GM12878 (cell line): ENCODE results near the gene KLRF1. TPM values are rescaled to one million over a fixed set of nuclear protein-coding genes. Genes with fewer than 3 reads are reported as not detected.

ENCODE experiments used
- ASH2L ChIP-seq: fragments of 300-600, 200-600 bp; sonication (generic); IDR thresholded peaks from 2 replicates; pipeline ENCODE4 v1.6.1; 2017; ENCODE audit warnings: low read depth, mild to moderate bottlenecking, borderline replicate concordance
- BHLHE40 ChIP-seq, 2 experiments: fragments of 450-650 bp in 1 of 2; IDR thresholded peaks; 2 replicates each; pipeline ENCODE4 v1.6.1; 2011 to 2017; ENCODE audit warnings: low read depth in 2 of 2, borderline replicate concordance in 1 of 2, improper control_type of control experiment in 1 of 2, low read length in 1 of 2, mild to moderate bottlenecking in 1 of 2
- KDM1A ChIP-seq: fragments of 200-600 bp; sonication (generic); IDR thresholded peaks from 2 replicates; pipeline ENCODE4 v1.6.1; 2016; ENCODE audit warnings: borderline replicate concordance
- NBN ChIP-seq: fragments of 450-650 bp; IDR thresholded peaks from 2 replicates; pipeline ENCODE4 v1.6.1; 2016
- PAX5 ChIP-seq: IDR thresholded peaks from 2 replicates; pipeline ENCODE4 v1.6.1; 2011; ENCODE audit warnings: low read depth, low read length, borderline replicate concordance
- RB1 ChIP-seq: fragments of 450-650 bp; formaldehyde crosslinking; IDR thresholded peaks from 2 replicates; pipeline ENCODE4 v1.6.1; 2017; ENCODE audit warnings: mild to moderate bottlenecking, borderline replicate concordance
- RUNX3 ChIP-seq: IDR thresholded peaks from 2 replicates; pipeline ENCODE4 v1.6.1; 2012; ENCODE audit warnings: low read length, inconsistent platforms
- SIX5 ChIP-seq: IDR thresholded peaks from 2 replicates; pipeline ENCODE4 v1.6.1; 2011; ENCODE audit warnings: mild to moderate bottlenecking, low read depth, low read length, moderate library complexity; ENCODE audit not compliant: severe bottlenecking
- SUZ12 ChIP-seq: fragments of 200-600 bp; sonication (generic); IDR thresholded peaks from one replicate; pipeline ENCODE4 v1.6.1; 2018; ENCODE audit warnings: antibody characterized with exemption, mild to moderate bottlenecking; ENCODE audit not compliant: unreplicated experiment
- polyA plus RNA-seq, 11 experiments: library from polyadenylated mRNA; depleted of rRNA in 4 of 11; unstranded in 6 of 11; stranded (reverse) in 5 of 11; fragments of >200 nt; fragmentation: Nextera tagmentation in 4 of 11; fragmentation: Illumina TruSeq in 1 of 11; extraction: Ambion mirVana in 4 of 11; extraction: Trizol in 1 of 11; gene quantifications; 1 replicate in 1 of 11; 2 replicates in 10 of 11; pipeline versions ENCODE4 v1.2.1 to v1.2.3, GENCODE V29; 2011 to 2016; ENCODE audit warnings: inconsistent platforms in 2 of 11, missing spikeins in 2 of 11, low read depth in 1 of 11
- total RNA-seq, 4 experiments: library from RNA; depleted of rRNA in 3 of 4; stranded (reverse); fragments of >200 nt in 3 of 4; fragmentation: Illumina TruSeq in 1 of 4; extraction: Trizol in 1 of 4; gene quantifications; 2 replicates each; pipeline versions ENCODE4 v1.2.1 to v1.2.3, GENCODE V29; 2013 to 2021
- TF ChIP-seq, protein P1 (sequence below): IDR thresholded peaks from 2 replicates; pipeline ENCODE4 v1.6.1; 2011; ENCODE audit warnings: borderline replicate concordance, low read depth, mild to moderate bottlenecking, moderate library complexity, low read length; ENCODE audit not compliant: insufficient read depth, poor library complexity, severe bottlenecking
- TF ChIP-seq, protein P2 (sequence below): fragments of 450-650 bp; IDR thresholded peaks from 2 replicates; pipeline ENCODE4 v1.6.1; 2017; ENCODE audit warnings: mild to moderate bottlenecking, low read depth, inconsistent platforms; ENCODE audit not compliant: poor library complexity, severe bottlenecking

KLRF1 gene
- total and polyA plus RNA-seq, 10 of the 15 experiments (the other 5 are each of a cell fraction or from before 2014, with no cell fraction given): 0.13 to 2.0 (median 0.18) TPM; not detected in 6

DNA sequence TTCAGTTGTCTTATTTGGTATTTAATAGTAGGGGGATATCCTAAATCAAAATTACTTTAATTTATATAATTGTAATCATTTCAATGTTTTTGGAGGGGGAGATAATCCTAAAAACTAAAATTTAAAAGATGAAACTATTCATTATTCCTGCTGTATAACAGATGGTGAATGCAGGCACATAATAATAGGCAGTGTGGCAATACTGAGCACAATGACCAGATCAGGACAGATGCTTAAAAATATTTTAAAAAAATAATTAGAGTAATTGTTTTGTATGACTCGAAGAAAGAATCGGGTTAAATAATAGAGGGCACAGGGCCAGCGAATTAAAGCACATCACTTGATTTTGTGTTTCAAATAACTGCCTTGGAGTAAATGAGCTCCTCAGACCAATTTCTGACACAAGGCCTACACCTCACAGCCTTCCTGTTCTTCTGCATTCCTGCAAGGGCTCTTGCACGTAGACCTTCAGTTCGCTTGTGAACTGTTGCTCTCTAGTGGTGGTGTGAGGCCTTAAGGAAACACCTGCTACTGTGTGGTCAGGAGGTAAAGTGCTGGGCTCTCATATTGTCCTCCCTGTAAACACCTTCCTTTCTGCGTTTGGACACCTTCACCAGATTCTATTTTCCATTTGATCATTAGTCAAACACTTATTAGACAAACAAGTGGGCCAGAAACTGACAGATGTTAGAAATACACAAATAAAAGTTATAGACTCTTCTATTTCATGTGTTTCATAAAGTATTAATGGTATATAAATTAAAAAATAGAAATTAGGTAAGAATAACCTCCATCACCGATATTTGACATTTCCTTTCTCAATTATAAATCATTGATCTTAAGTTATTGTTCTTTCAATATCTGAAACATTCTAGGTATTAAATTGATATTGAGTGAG lies 29.3 kb upstream of the KLRF1 start (continued):
- no peak for TF ChIP-seq KDM1A
- TF ChIP-seq NBN: peak; percentile 85; the same call in 1 of the 2 replicates
- TF ChIP-seq, protein P1, sequence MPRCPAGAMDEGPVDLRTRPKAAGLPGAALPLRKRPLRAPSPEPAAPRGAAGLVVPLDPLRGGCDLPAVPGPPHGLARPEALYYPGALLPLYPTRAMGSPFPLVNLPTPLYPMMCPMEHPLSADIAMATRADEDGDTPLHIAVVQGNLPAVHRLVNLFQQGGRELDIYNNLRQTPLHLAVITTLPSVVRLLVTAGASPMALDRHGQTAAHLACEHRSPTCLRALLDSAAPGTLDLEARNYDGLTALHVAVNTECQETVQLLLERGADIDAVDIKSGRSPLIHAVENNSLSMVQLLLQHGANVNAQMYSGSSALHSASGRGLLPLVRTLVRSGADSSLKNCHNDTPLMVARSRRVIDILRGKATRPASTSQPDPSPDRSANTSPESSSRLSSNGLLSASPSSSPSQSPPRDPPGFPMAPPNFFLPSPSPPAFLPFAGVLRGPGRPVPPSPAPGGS: no peak
- peak; percentile 80 for TF ChIP-seq RUNX3
- TF ChIP-seq SIX5: no peak
- TF ChIP-seq ASH2L: no peak
- TF ChIP-seq PAX5: no peak
- TF ChIP-seq BHLHE40 (IDR thresholded peaks at IDR 0.05; ENCODE audit: borderline replicate concordance in 1 of 2, low read depth in 2 of 2, low read length in 1 of 2): peak in 1 of 2 experiments; percentile 33; a peak in 1 of 4 replicates
- peak; percentile 27; the same call in 1 of the 2 replicates for TF ChIP-seq RB1
- TF ChIP-seq, protein P2, sequence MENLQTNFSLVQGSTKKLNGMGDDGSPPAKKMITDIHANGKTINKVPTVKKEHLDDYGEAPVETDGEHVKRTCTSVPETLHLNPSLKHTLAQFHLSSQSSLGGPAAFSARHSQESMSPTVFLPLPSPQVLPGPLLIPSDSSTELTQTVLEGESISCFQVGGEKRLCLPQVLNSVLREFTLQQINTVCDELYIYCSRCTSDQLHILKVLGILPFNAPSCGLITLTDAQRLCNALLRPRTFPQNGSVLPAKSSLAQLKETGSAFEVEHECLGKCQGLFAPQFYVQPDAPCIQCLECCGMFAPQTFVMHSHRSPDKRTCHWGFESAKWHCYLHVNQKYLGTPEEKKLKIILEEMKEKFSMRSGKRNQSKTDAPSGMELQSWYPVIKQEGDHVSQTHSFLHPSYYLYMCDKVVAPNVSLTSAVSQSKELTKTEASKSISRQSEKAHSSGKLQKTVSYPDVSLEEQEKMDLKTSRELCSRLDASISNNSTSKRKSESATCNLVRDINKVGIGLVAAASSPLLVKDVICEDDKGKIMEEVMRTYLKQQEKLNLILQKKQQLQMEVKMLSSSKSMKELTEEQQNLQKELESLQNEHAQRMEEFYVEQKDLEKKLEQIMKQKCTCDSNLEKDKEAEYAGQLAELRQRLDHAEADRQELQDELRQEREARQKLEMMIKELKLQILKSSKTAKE: peak; percentile 57
- no peak for TF ChIP-seq SUZ12
- TF ChIP-seq, all 136 proteins: peak for 27
